Activated naive CD4-positive, alpha-beta T cell treated with anti-CD3 and anti-CD28 coated beads for 36 hours (primary cell): ENCODE results near the gene ATP13A2. TPM values are rescaled to one million over a fixed set of nuclear protein-coding genes. Genes with fewer than 3 reads are reported as not detected.
A peak's percentile ranks its signal among the peaks of the same experiment; 100 is the strongest.

Experiments
- CTCF ChIA-PET: fragments of 350-600 bp; sonication (Branson Sonifier 250); formaldehyde crosslinking; loops from one replicate; lab custom pipeline; 2021; ENCODE audit warnings: antibody characterized with exemption; lab: Charles Lee
- DNase-seq: peaks from one replicate; pipeline ENCODE4 v3.0.0-alpha.2; 2020
- H3K27ac Mint-ChIP-seq: one replicate; pipeline ENCODE4 v1.8.0; 2021; ENCODE audit warnings: mild to moderate bottlenecking, mixed read lengths
- H3K27me3 Mint-ChIP-seq: one replicate; pipeline ENCODE4 v1.8.0; 2021; ENCODE audit warnings: low read depth, mixed read lengths
- H3K36me3 Mint-ChIP-seq: one replicate; pipeline ENCODE4 v1.8.0; 2021; ENCODE audit warnings: low read depth, mixed read lengths
- H3K4me1 Mint-ChIP-seq: one replicate; pipeline ENCODE4 v1.8.0; 2021; ENCODE audit warnings: low read depth, mixed read lengths
- H3K4me3 Mint-ChIP-seq: one replicate; pipeline ENCODE4 v1.8.0; 2021; ENCODE audit warnings: mild to moderate bottlenecking, moderate library complexity, mixed read lengths
- H3K9me3 Mint-ChIP-seq: one replicate; pipeline ENCODE4 v1.8.0; 2021; ENCODE audit warnings: mixed read lengths
- intact Hi-C: fragments of 100-400 bp; cut with micrococcal nuclease; formaldehyde crosslinking; loops from one replicate; pipeline ENCODE4 v1.15.1; 2023
- total RNA-seq, 2 experiments: library from RNA; stranded (reverse); gene quantifications; one replicate each; pipeline ENCODE4 v1.2.3, GENCODE V29; 2021

Gene ATP13A2
- total RNA-seq, 2 experiments from 2014 or later, result 23.6 to 25.0 TPM

GRCh38 chr1:17012775-17013490 lies 1.2 kb upstream of the ATP13A2 start:
- intact Hi-C loops, result loop anchor here (1.0 to 5.0 kb wide), 2 partner anchors 41 to 51 kb away; partner anchors contain the start of gene SDHB
- Mint-ChIP-seq H3K27ac (no peak overlapping the region), H3K36me3 (no peaks in the 10 kb centered on the region), H3K9me3 (no peaks in the 10 kb centered on the region), H3K4me1 (peaks cover 17% of the 10 kb centered on the region), H3K4me3 (no peak overlapping the region), H3K27me3 (no peaks in the 10 kb centered on the region)
- CTCF ChIA-PET, result interaction anchor here (0.6 kb wide), 2 partner anchors 223 to 1007 kb away, joined by 3 read pairs; no protein-coding TSS in a partner anchor
- no peak for DNase-seq

GRCh38 chr1:17011092-17011438 lies 663 bp downstream of the ATP13A2 start:
- Mint-ChIP-seq H3K4me1 (peaks cover 17% of the 10 kb centered on the region), H3K9me3 (no peaks in the 10 kb centered on the region), H3K4me3 (peak overlapping the region; percentile 81), H3K36me3 (peaks cover 2% of the 10 kb centered on the region), H3K27me3 (no peaks in the 10 kb centered on the region), H3K27ac (no peak overlapping the region)
- intact Hi-C loops, result loop anchor here (5.0 kb wide), 1 partner anchor 49 kb away; no protein-coding TSS in a partner anchor
- DNase-seq, result no peak
- CTCF ChIA-PET, result interaction anchor here (1.2 kb wide), 1 partner anchor 50 kb away, joined by 10 read pairs; no protein-coding TSS in a partner anchor

GRCh38 chr1:17009706-17010105 lies 2.0 kb downstream of the ATP13A2 start:
- no peak overlapping the region for H3K4me3 Mint-ChIP-seq
- peaks cover 17% of the 10 kb centered on the region for H3K4me1 Mint-ChIP-seq
- CTCF ChIA-PET, result interaction anchor here (0.5 to 1.2 kb wide), 2 partner anchors 36 to 49 kb away, joined by 5 to 10 read pairs; no protein-coding TSS in a partner anchor
- peaks cover 2% of the 10 kb centered on the region for H3K36me3 Mint-ChIP-seq
- intact Hi-C loops, result loop anchor here (5.0 kb wide), 1 partner anchor 47 kb away; no protein-coding TSS in a partner anchor
- DNase-seq, result no peak
- H3K27ac Mint-ChIP-seq, result no peak overlapping the region
- no peaks in the 10 kb centered on the region for H3K9me3 Mint-ChIP-seq
- no peaks in the 10 kb centered on the region for H3K27me3 Mint-ChIP-seq

GRCh38 chr1:17008208-17008855 lies 3.4 kb downstream of the ATP13A2 start:
- intact Hi-C loops, result no loop called here
- no peaks in the 10 kb centered on the region for H3K9me3 Mint-ChIP-seq
- H3K4me1 Mint-ChIP-seq, result peaks cover 17% of the 10 kb centered on the region
- H3K27me3 Mint-ChIP-seq, result no peaks in the 10 kb centered on the region
- DNase-seq, result no peak
- H3K36me3 Mint-ChIP-seq, result peaks cover 2% of the 10 kb centered on the region
- CTCF ChIA-PET, result no interaction called here
- H3K27ac Mint-ChIP-seq, result no peak overlapping the region
- no peak overlapping the region for H3K4me3 Mint-ChIP-seq

GRCh38 chr1:17007121-17007520 lies 4.6 kb downstream of the ATP13A2 start:
- Mint-ChIP-seq H3K4me1 (peaks cover 17% of the 10 kb centered on the region), H3K27me3 (no peaks in the 10 kb centered on the region), H3K4me3 (no peak overlapping the region), H3K27ac (no peak overlapping the region), H3K36me3 (peaks cover 4% of the 10 kb centered on the region), H3K9me3 (no peaks in the 10 kb centered on the region)
- no peak for DNase-seq
- CTCF ChIA-PET, result interaction anchor here (0.5 kb wide), 1 partner anchor 60 kb away, joined by 3 read pairs; no protein-coding TSS in a partner anchor
- intact Hi-C loops, result no loop called here

GRCh38 chr1:17005365-17005740 lies 6.4 kb downstream of the ATP13A2 start:
- H3K27ac Mint-ChIP-seq, result no peak overlapping the region

GRCh38 chr1:17004466-17005364 lies 7.0 kb downstream of the ATP13A2 start:
- CTCF ChIA-PET, result no interaction called here
- H3K27ac Mint-ChIP-seq, result no peak overlapping the region
- H3K27me3 Mint-ChIP-seq, result no peaks in the 10 kb centered on the region
- H3K4me1 Mint-ChIP-seq, result peaks cover 2% of the 10 kb centered on the region
- peaks cover 9% of the 10 kb centered on the region for H3K36me3 Mint-ChIP-seq
- no peaks in the 10 kb centered on the region for H3K9me3 Mint-ChIP-seq
- H3K4me3 Mint-ChIP-seq, result no peak overlapping the region
- DNase-seq, result no peak
- intact Hi-C loops, result no loop called here

More at GRCh38 chr1:17005365-17005740, 6.4 kb downstream of the ATP13A2 start:
- H3K36me3 Mint-ChIP-seq, result peaks cover 9% of the 10 kb centered on the region
- DNase-seq, result no peak
- intact Hi-C loops, result no loop called here
- H3K4me1 Mint-ChIP-seq, result peaks cover 7% of the 10 kb centered on the region
- no peaks in the 10 kb centered on the region for H3K9me3 Mint-ChIP-seq
- no peak overlapping the region for H3K4me3 Mint-ChIP-seq
- CTCF ChIA-PET, result no interaction called here
- H3K27me3 Mint-ChIP-seq, result no peaks in the 10 kb centered on the region

- H3K27ac Mint-ChIP-seq, result no peak overlapping the region
- no peak overlapping the region for H3K4me3 Mint-ChIP-seq
- no peaks in the 10 kb centered on the region for H3K27me3 Mint-ChIP-seq
- no peaks in the 10 kb centered on the region for H3K4me1 Mint-ChIP-seq
- DNase-seq, result no peak
- CTCF ChIA-PET, result interaction anchor here (0.6 kb wide), 1 partner anchor 16 kb away, joined by 3 read pairs; no protein-coding TSS in a partner anchor
- intact Hi-C loops, result no loop called here
- peaks cover 15% of the 10 kb centered on the region for H3K36me3 Mint-ChIP-seq
- H3K9me3 Mint-ChIP-seq, result no peaks in the 10 kb centered on the region
Observed at GRCh38 chr1:17002524-17002902, 9.2 kb downstream of the ATP13A2 start.

GRCh38 chr1:17001760-17002523 lies 9.8 kb downstream of the ATP13A2 start:
- DNase-seq, result no peak
- H3K9me3 Mint-ChIP-seq, result no peaks in the 10 kb centered on the region
- CTCF ChIA-PET, result interaction anchor here (0.6 kb wide), 1 partner anchor 16 kb away, joined by 3 read pairs; no protein-coding TSS in a partner anchor
- intact Hi-C loops, result no loop called here
- H3K27me3 Mint-ChIP-seq, result no peaks in the 10 kb centered on the region
- H3K4me3 Mint-ChIP-seq, result no peak overlapping the region
- H3K27ac Mint-ChIP-seq, result no peak overlapping the region
- no peaks in the 10 kb centered on the region for H3K4me1 Mint-ChIP-seq
- H3K36me3 Mint-ChIP-seq, result peaks cover 18% of the 10 kb centered on the region

GRCh38 chr1:16999863-17000262 lies 11.9 kb downstream of the ATP13A2 start:
- Mint-ChIP-seq H3K27ac (no peak overlapping the region), H3K4me1 (no peaks in the 10 kb centered on the region), H3K36me3 (peaks cover 20% of the 10 kb centered on the region), H3K4me3 (no peak overlapping the region), H3K9me3 (no peaks in the 10 kb centered on the region), H3K27me3 (no peaks in the 10 kb centered on the region)
- intact Hi-C loops, result no loop called here
- DNase-seq, result no peak
- CTCF ChIA-PET, result interaction anchor here (0.6 kb wide), 1 partner anchor 37 kb away, joined by 3 read pairs; no protein-coding TSS in a partner anchor

GRCh38 chr1:16998589-16998988 lies 13.1 kb downstream of the ATP13A2 start:
- peaks cover 21% of the 10 kb centered on the region for H3K36me3 Mint-ChIP-seq
- DNase-seq, result no peak
- CTCF ChIA-PET, result no interaction called here

More at GRCh38 chr1:16998589-16998988, 13.1 kb downstream of the ATP13A2 start:
- no peaks in the 10 kb centered on the region for H3K4me1 Mint-ChIP-seq
- no peak overlapping the region for H3K27ac Mint-ChIP-seq
- no peaks in the 10 kb centered on the region for H3K9me3 Mint-ChIP-seq
- intact Hi-C loops, result no loop called here
- H3K4me3 Mint-ChIP-seq, result no peak overlapping the region
- no peaks in the 10 kb centered on the region for H3K27me3 Mint-ChIP-seq
